CD14-positive monocyte (primary cell): ENCODE measurements around the gene CFAP68. TPM values are rescaled to one million over a fixed set of nuclear protein-coding genes. Genes with fewer than 3 reads are reported as not detected.
A peak's percentile ranks its signal among the peaks of the same experiment; 100 is the strongest.

Experiments
- DNase-seq, 3 donors: peaks; one replicate each; pipeline ENCODE4 v3.0.0-alpha.2; 2011 to 2022
- H2AFZ ChIP-seq: 2 replicates; pipeline ENCODE4 v1.6.0; 2012; ENCODE audit warnings: mild to moderate bottlenecking, low read depth, low read length, inconsistent platforms; ENCODE audit not compliant: insufficient read depth, poor library complexity, severe bottlenecking
- H3K27ac ChIP-seq, 2 donors: 1 replicate in 1 of 2; 2 replicates in 1 of 2; pipeline ENCODE4 v1.5.1; 2012 to 2013; ENCODE audit warnings: low read length in 2 of 2, control low read depth in 1 of 2, inconsistent platforms in 1 of 2, low read depth in 1 of 2, mild to moderate bottlenecking in 1 of 2
- H3K27me3 ChIP-seq, 2 donors: one replicate each; pipeline versions ENCODE4 v1.6.0 to v1.6.1; 2011 to 2013; ENCODE audit warnings: low read length in 2 of 2; ENCODE audit not compliant: control insufficient read depth in 2 of 2, insufficient read depth in 2 of 2
- H3K36me3 ChIP-seq, 2 donors: replicated peaks in 1 of 2; 1 replicate in 1 of 2; 2 replicates in 1 of 2; pipeline versions ENCODE4 v1.5.1 to v1.6.1; 2012 to 2013; ENCODE audit warnings: low read length in 2 of 2, control low read depth in 1 of 2, inconsistent platforms in 1 of 2, mild to moderate bottlenecking in 1 of 2; ENCODE audit not compliant: insufficient read depth in 2 of 2, control insufficient read depth in 1 of 2
- H3K4me1 ChIP-seq, 2 donors: 1 replicate in 1 of 2; 2 replicates in 1 of 2; pipeline versions ENCODE4 v1.5.1 to v1.6.1; 2012 to 2013; ENCODE audit warnings: low read length in 2 of 2, control low read depth in 1 of 2, inconsistent platforms in 1 of 2, mild to moderate bottlenecking in 1 of 2, moderate library complexity in 1 of 2; ENCODE audit not compliant: insufficient read depth in 2 of 2, control insufficient read depth in 1 of 2
- H3K4me2 ChIP-seq: replicated peaks from 2 replicates; pipeline ENCODE3; 2012; ENCODE audit warnings: low read length, moderate library complexity, mild to moderate bottlenecking; ENCODE audit not compliant: poor library complexity, severe bottlenecking; ENCODE audit errors: extremely low read depth
- H3K4me3 ChIP-seq, 3 experiments: fragments of 200-600 bp in 1 of 3; sonication (generic) in 1 of 3; replicated peaks in 1 of 3; 1 replicate in 2 of 3; 2 replicates in 1 of 3; pipeline ENCODE4 v1.5.1; 2011 to 2013; ENCODE audit warnings: low read length in 3 of 3, mild to moderate bottlenecking in 3 of 3, control low read depth in 2 of 3, low read depth in 2 of 3, inconsistent platforms in 1 of 3, moderate library complexity in 1 of 3
- H3K79me2 ChIP-seq: 2 replicates; pipeline ENCODE4 v1.6.0; 2012; ENCODE audit warnings: mild to moderate bottlenecking, control low read depth, inconsistent platforms, low read length, moderate library complexity; ENCODE audit not compliant: insufficient read depth
- H3K9ac ChIP-seq: 2 replicates; pipeline ENCODE4 v1.6.0; 2017; ENCODE audit warnings: low read length, mild to moderate bottlenecking; ENCODE audit not compliant: insufficient read depth, poor library complexity, severe bottlenecking
- H3K9me3 ChIP-seq, 2 donors: replicated peaks in 1 of 2; 1 replicate in 1 of 2; 2 replicates in 1 of 2; pipeline versions ENCODE4 v1.5.1 to v1.6.1; 2012 to 2013; ENCODE audit warnings: low read length in 2 of 2, control low read depth in 1 of 2; ENCODE audit not compliant: control insufficient read depth in 1 of 2, insufficient read depth in 1 of 2
- H4K20me1 ChIP-seq: 2 replicates; pipeline ENCODE4 v1.6.0; 2012; ENCODE audit warnings: mild to moderate bottlenecking, low read length, control low read depth, moderate library complexity; ENCODE audit not compliant: insufficient read depth
- H3K27ac Mint-ChIP-seq, 7 donors: one replicate each; pipeline ENCODE4 v1.8.0; 2020; ENCODE audit warnings: mild to moderate bottlenecking in 7 of 7, mixed read lengths in 7 of 7, moderate library complexity in 6 of 7, inconsistent platforms in 2 of 7
- H3K27me3 Mint-ChIP-seq, 3 donors: one replicate each; pipeline ENCODE4 v1.8.0; 2021 to 2022; ENCODE audit warnings: low read depth in 3 of 3, mild to moderate bottlenecking in 3 of 3, mixed read lengths in 3 of 3, moderate library complexity in 3 of 3, inconsistent platforms in 1 of 3
- H3K36me3 Mint-ChIP-seq, 2 donors: one replicate each; pipeline ENCODE4 v1.8.0; 2020; ENCODE audit warnings: mixed read lengths in 2 of 2, inconsistent platforms in 1 of 2, mild to moderate bottlenecking in 1 of 2
- H3K4me1 Mint-ChIP-seq: one replicate; pipeline ENCODE4 v1.8.0; 2020; ENCODE audit warnings: mild to moderate bottlenecking, mixed read lengths
- H3K4me3 Mint-ChIP-seq, 2 donors: one replicate each; pipeline ENCODE4 v1.8.0; 2020; ENCODE audit warnings: mild to moderate bottlenecking in 2 of 2, mixed read lengths in 2 of 2, moderate library complexity in 1 of 2
- H3K9me3 Mint-ChIP-seq, 7 donors: one replicate each; pipeline ENCODE4 v1.8.0; 2020 to 2022; ENCODE audit warnings: mixed read lengths in 7 of 7, mild to moderate bottlenecking in 6 of 7, moderate library complexity in 6 of 7, inconsistent platforms in 2 of 7
- WGBS: methylation state at CpG from one replicate; pipeline ENCODE4 v1.1.5; 2013; ENCODE audit warnings: missing lambda C conversion rate; ENCODE audit not compliant: insufficient coverage; 5-methylcytosine and 5-hydroxymethylcytosine counted together
- intact Hi-C, 2 donors: fragments of 100-400 bp; cut with micrococcal nuclease; formaldehyde crosslinking; loops; one replicate each; pipeline versions ENCODE4 v1.15.0 to v1.15.1; 2023
- polyA plus RNA-seq, 3 donors: library from polyadenylated mRNA; depleted of rRNA in 1 of 3; unstranded in 2 of 3; stranded (reverse) in 1 of 3; fragments of 300-500 nt in 2 of 3; fragments of >200 nt in 1 of 3; fragmentation: Illumina TruSeq in 2 of 3; gene quantifications; 1 replicate in 2 of 3; 2 replicates in 1 of 3; pipeline ENCODE4 v1.2.3, GENCODE V29; 2012 to 2021
- TF ChIP-seq, protein P1 (sequence below): fragments of 200-600 bp; IDR thresholded peaks from one replicate; pipeline ENCODE4 v1.8.0; 2022; ENCODE audit warnings: antibody characterized with exemption, mild to moderate bottlenecking

CFAP68 gene
- polyA plus RNA-seq, 3 donors = 3.6 to 5.3 (median 5.0) TPM

DNA sequence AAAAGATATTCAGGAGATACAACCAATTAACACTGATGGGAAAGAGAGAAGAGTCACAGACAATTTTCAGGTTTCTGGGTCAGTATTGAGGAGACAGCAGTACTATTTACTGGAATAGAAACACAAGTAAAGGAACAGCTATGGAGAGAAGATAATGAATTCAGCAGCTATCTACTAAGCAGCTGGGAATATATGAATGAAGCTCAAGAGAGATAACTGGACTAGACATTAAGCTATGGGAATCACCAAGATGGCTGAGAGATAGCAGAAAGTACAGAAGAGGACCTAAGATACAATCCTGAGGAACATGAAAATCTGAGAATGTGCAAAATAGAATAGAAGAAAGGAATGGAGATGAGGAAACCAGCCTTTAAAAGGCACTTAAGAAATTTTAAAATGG, 23.8 kb upstream of the CFAP68 start:
- H4K20me1 ChIP-seq = no peaks in the 10 kb centered on the region
- no peaks in the 10 kb centered on the region for H3K4me1 ChIP-seq
- no peaks in the 10 kb centered on the region for H3K27me3 ChIP-seq
- no peak overlapping the region for H2AFZ ChIP-seq
- DNase-seq = no peak
- H3K27ac Mint-ChIP-seq = peak overlapping the region in 2 of 7 donors; percentile 7 to 25
- no peaks in the 10 kb centered on the region for H3K9me3 ChIP-seq
- no peak overlapping the region for H3K27ac ChIP-seq
- no peak overlapping the region for H3K9ac ChIP-seq
- H3K4me1 Mint-ChIP-seq = peaks cover 3% of the 10 kb centered on the region
- H3K4me2 ChIP-seq = no peak overlapping the region
- no peaks in the 10 kb centered on the region for H3K9me3 Mint-ChIP-seq
- H3K36me3 Mint-ChIP-seq = peaks cover 50 to 62% of the 10 kb centered on the region in 2 donors
- H3K27me3 Mint-ChIP-seq = no peaks in the 10 kb centered on the region
- intact Hi-C loops = no loop called here
- H3K36me3 ChIP-seq = peaks cover 26 to 62% of the 10 kb centered on the region in 2 donors
- H3K79me2 ChIP-seq = no peaks in the 10 kb centered on the region
- TF ChIP-seq, protein P1, sequence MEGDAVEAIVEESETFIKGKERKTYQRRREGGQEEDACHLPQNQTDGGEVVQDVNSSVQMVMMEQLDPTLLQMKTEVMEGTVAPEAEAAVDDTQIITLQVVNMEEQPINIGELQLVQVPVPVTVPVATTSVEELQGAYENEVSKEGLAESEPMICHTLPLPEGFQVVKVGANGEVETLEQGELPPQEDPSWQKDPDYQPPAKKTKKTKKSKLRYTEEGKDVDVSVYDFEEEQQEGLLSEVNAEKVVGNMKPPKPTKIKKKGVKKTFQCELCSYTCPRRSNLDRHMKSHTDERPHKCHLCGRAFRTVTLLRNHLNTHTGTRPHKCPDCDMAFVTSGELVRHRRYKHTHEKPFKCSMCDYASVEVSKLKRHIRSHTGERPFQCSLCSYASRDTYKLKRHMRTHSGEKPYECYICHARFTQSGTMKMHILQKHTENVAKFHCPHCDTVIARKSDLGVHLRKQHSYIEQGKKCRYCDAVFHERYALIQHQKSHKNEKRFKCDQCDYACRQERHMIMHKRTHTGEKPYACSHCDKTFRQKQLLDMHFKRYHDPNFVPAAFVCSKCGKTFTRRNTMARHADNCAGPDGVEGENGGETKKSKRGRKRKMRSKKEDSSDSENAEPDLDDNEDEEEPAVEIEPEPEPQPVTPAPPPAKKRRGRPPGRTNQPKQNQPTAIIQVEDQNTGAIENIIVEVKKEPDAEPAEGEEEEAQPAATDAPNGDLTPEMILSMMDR = no peak
- H3K4me3 ChIP-seq = no peak overlapping the region
- no peak overlapping the region for H3K4me3 Mint-ChIP-seq

DNA sequence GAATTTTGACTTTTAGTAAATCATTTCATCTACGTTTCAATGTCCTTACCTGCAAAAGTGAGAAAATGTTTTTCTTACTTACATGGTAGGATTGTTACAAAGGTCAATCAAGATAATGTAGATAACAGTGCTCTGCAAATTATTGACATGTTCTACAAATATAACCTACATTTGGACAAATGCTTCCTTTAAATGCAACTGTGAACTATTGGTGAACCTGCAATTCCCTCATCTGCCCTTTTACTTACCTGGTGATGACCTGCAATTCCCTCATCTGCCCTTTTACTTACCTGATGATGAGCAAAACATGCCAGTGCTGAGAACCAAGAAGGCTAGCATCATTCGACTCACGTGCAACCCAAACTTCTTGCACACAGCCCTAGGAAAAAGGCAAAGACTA, 19.1 kb upstream of the CFAP68 start:
- peaks cover 33 to 61% of the 10 kb centered on the region in 2 donors for H3K36me3 ChIP-seq
- H3K36me3 Mint-ChIP-seq = peaks cover 65 to 77% of the 10 kb centered on the region in 2 donors

More for the DNA sequence above, 19.1 kb upstream of the CFAP68 start:
- Histone ChIP-seq H3K27me3 (no peaks in the 10 kb centered on the region), H4K20me1 (no peaks in the 10 kb centered on the region), H3K4me3 (no peak overlapping the region), H3K4me2 (no peak overlapping the region), H3K9me3 (no peaks in the 10 kb centered on the region), H3K4me1 (no peaks in the 10 kb centered on the region), H3K27ac (no peak overlapping the region), H3K9ac (no peak overlapping the region), H3K79me2 (no peaks in the 10 kb centered on the region), H2AFZ (no peak overlapping the region)
- DNase-seq = no peak
- Mint-ChIP-seq H3K27me3 (no peaks in the 10 kb centered on the region), H3K4me1 (peaks cover 2% of the 10 kb centered on the region), H3K27ac (no peak overlapping the region), H3K4me3 (no peak overlapping the region), H3K9me3 (no peaks in the 10 kb centered on the region)
- no CpG with 5 or more reads among the region's 3 CpGs for WGBS
- TF ChIP-seq, protein P1 = no peak
- intact Hi-C loops = no loop called here
